Stimulated activated CD4-positive, alpha-beta T cell treated with anti-CD3 and anti-CD28 coated beads, Interleukin-1b, Interleukin-23, amount 100 ng/mL, for 4 hours (primary cell): ENCODE measurements around the gene RGS7.

Experiments used
- DNase-seq, 2 donors: peaks; one replicate each; pipeline ENCODE4 v3.0.0-alpha.2; 2020; ENCODE audit warnings: low read depth in 2 of 2

RGS7 gene

DNA sequence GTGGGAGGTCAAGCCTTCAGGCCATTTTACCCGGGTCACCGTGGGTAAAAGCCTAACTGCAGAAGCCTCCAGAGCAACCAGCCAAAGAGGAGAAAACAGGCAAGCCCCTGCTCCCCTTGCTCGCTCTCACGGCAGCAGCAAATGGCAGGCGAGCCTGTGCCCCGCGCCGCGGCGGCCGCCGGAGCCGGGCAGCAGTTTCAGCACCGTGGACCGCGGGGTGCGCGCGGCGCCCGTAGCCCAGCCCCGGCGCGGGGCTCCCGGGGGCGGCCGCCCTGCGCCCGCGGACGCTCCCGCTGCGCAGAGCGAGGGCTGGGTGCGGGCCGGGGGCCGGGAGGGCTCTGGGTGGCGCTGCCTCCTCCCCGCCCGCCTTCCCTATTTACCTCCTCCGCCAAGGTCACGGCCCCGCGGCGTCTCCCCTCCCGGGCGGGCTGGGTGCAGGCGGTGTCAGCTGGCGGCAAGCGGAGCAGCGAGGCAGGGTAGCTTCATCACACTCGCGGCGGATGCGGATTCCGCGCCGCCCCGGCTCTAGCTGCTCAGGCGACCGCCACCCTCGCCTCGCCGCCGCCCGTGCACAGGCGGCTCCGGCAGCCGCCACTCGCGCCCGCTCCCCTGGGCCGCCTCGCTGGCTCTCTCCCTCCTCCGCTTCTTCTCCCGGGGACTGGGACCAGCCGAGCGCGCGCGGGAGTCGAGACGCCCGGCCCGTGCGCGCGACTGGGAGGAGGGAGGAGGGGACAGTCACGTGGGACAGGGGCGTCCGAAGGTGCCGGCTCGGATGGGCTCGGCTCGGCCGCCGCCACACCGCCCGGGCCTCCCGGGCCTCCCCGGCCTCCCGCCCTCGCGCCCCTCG lies at the start of gene RGS7:
Gene RGS7, minus strand, starts transcription at position 687 of the 847 bp plus-strand sequence.
- DNase-seq = no peak

GRCh38 chr1:241406421-241406820 lies 49.4 kb upstream of the RGS7 start:
- DNase-seq = no peak

DNA sequence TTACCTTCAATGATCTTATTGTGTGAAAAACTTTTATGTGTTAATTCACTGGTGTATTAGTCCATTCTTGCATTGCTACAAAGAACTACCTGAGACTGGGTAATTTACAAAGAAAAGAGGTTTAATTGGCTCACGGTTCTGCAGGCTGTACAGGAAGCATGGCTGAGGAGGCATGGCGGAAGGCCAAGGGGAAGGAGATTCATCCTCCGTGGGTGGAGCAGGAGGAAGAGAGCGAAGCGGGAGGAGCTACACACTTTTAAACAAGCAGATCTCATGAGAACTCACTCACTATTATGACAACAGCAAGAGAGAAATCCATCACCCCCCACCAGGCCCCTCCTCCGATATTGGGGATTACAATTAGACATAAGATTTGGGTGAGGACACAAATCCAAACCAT lies 44.2 kb upstream of the RGS7 start:
- no peak for DNase-seq

DNA sequence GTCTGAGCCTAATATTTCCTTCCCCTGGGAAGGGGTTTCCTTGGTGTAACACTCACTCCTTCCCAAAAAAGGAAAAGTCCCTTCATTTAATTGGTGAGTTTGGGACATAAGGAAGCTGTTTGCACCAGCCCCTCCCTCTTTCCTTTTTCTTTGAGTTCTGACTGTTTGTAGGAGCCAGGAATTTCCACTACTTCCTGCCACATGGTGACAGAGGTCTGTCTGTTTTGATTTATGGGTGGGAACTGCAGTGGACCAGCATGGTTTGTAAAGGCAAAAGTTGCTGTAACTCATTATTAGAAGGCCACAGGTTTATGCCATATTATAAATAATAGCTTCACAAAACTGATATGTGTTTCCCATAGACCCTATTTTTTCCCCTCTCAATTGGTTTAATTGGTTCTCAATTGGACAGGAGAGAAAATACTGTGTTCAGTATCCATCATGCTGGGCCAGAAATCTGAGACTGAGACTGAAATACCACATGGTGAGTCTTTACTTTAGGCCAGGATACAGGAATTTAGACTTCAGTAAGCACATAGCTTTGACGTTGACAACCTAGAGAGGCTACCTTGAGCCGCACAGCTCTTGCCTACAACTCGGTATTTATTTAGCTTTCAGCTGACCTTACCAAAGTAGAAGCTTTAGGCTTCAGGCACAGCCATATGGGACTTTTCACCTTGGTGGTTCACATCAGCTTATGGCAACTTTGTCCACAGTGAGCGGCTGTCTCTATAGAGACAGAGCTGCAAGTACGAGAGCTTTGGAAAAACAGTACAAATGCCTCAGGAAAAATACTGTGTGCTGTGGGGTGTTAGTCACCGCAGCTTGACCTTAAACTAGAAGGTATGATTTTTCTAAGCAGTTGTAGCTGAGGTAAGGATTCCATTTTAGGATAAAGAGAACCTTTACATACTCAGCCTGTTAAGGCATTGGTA lies 40.0 kb upstream of the RGS7 start:
- no peak for DNase-seq

GRCh38 chr1:241391926-241392710 lies 35.1 kb upstream of the RGS7 start:
- DNase-seq = no peak

DNA sequence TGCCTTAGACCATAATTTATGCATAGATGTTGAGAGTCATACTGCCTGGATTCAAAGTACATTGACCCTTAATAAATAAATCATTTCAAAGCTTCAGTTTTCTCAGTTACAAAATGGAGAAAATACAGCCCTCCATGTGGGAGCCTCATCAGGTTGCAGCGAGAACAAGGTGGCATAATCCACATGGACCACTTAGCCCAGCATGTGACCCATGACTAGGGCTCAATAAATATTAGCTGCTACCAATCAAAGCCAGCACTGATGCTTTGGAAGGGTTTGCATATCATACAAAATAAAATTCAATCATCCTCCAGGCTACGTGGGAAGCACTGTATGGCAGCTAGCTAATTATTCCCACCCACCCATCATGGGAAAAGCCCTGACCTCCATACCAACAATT lies 33.5 kb upstream of the RGS7 start:
- no peak for DNase-seq

DNA sequence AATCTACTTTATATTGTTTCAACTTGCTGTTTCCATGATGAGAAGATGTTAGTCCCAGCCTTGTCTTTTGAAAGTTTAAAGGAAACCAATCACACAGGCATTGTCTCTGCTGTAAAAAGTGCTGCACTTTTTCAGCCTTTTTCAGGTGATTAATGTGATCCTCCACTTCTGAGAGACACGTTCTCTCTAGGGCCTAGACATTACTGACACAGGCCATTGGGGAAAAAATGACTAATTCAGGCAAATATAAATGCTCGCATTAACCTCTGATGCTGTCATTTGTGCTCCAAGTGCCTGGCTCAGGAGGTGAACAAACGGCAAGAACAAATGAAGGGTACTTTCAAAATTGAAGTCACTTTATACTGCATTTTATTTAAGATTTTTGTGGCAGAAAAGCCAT lies 32.4 kb upstream of the RGS7 start:
- DNase-seq = no peak

GRCh38 chr1:241387216-241387615 lies 30.2 kb upstream of the RGS7 start:
- no peak for DNase-seq

- no peak for DNase-seq
Observed at GRCh38 chr1:241376701-241377100, 19.7 kb upstream of the RGS7 start.

- DNase-seq = no peak
Observed at GRCh38 chr1:241375886-241376285, 18.9 kb upstream of the RGS7 start.

- no peak for DNase-seq
Observed at GRCh38 chr1:241366196-241366595, 9.2 kb upstream of the RGS7 start.

DNA sequence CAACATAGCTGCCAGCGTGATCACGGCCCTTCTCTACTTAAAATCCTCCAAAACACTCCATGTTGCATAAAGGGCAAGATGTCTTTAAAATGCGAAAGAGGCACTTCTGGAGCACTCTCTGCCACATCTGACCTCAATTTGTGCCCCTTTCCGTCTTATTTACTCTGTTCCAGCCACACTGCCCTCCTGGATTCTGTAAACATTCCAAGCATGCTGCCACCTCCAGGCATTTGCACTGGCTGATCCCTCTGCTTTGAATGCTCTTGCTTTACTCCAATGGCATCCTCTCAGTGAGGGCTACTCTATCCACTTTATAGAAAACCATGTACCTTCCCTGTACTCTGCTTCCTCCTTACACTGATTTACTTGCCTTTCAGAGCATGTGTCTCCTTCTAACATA lies 5.3 kb upstream of the RGS7 start:
- DNase-seq = no peak

DNA sequence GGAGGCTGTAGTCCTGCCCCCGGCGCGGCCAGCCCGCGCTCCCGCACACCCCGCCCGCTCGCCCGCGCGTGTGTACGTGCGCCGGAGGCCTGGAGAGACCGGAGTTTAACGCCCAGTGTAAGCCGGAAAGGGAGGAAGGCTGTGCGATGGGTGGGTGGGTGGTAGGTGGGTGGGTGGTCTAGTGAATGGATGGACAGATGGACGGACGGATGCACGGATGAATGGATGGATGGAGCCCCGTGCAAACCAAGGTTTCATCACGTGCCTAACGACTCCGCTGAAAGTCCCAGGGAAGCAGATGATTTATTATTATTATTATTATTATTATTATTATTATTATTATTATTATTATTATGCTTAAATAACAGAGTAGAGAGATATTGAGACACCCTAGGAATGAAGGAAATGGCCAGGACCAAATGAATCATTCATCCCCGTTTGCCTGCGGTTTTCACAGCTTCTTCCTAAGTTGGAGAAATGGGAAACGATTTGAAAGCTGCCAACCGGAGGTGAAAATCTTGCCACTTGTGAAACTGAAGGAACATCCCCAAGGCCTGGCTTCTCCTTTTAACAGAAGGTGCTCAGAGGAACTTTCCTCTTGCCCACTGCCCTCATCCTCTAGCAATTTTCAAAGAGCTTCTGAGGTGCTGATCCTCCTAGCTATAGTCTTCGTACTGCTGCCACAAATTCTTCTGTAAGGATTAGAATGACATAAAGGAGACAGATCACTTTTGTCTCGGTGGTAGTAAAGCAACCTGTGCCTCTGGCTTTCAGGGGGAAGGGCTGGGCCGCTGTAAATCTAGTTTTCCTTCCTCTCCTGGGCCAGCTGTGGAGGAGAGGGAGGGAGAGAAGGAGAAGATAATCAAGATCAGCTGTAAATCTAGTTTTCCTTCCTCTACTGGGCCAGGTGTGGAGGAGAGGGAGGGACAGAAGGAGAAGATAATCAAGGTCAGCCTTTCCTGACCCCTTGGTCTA lies 648 bp upstream of the RGS7 start:
- no peak for DNase-seq

DNA sequence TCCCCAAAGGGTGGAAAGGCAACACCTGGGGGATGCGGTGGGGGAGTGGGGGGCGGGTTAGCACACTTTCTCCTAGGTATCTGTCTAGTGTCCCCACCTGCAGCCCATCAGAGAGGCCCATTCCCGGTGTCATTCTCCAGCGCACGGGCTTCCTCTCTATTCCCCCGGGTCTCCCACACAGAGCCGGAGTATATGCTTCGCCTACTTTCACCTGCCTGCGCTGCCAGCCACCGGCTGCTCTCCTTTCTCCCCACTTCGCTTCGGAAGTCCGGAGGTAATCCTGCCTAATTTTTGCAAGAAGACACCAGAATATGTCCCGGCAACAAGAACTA lies 852 bp downstream of the RGS7 start:
- no peak for DNase-seq

GRCh38 chr1:241355311-241356010 lies 1.5 kb downstream of the RGS7 start:
- DNase-seq = no peak

GRCh38 chr1:241352401-241352800 lies 4.6 kb downstream of the RGS7 start:
- no peak for DNase-seq

DNA sequence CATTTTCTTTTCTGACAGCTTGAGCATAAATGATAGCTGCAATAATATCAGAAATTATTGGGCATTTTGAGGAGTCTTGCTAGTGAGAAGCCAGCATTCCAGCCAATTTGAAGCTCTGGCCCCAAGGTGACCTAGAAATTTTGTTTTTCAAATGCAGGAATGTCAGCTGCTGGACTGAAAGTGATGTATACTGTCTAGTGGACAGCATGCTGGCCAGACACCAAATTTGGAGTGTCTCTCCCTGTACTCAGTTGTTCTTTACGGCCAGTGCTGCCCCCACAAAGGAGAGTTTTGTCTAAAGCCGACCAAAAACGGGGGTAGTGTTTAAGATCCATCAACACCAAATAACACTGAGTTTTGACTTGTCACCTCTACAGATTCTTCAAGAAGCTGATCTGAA lies 5.2 kb downstream of the RGS7 start:
- no peak for DNase-seq

- no peak for DNase-seq
Observed at GRCh38 chr1:241343956-241344355, 13.0 kb downstream of the RGS7 start.

- DNase-seq = no peak
Observed at GRCh38 chr1:241336335-241336734, 20.7 kb downstream of the RGS7 start.

- DNase-seq = no peak
Observed at GRCh38 chr1:241332987-241333386, 24.0 kb downstream of the RGS7 start.
